Measurements from ENCODE around the gene CES2.

CES2 gene

DNA sequence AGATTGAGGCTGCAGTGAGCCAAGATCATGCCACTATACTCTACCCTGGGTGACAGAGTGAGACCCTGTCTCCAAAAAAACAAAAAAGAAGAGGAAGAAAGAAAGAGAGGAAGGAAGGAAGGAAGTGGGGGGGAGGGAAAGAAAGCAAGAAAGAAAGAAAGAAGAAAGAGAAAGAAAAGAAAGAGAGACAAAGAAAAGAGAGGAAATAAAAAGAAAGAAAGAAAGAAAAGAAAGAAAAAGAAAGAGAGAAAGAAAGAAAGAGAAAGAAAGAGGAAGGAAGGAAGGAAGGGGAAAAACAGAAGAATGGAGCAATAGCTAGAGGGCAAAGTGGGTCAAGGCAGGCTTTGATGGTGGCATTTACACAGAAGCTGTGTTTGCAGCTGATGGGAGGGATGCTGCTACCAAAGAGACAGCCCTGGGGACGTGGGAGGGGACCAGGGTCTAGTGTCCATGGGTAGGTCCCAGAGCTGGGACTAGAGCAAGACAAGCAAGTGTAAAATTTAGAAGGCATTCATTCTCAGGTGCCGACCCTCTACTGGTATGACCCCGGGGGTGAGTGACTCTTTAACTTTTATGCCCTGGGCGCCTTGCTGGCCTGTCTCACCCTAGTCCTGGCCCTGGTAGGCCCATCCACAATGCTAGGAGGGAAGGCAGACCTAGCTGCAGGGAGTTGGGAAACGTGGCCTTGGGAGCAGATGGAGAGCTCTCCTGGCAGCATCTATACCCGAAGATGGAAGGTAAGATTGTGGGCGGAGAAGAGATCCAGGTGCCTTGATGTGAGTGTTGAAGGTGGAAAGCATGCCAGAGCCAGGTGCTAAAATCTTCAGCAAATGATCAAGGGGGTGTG, 23.8 kb downstream of the CES2 start:
- TF ChIP-seq CTCF (conservative IDR thresholded peaks at IDR 0.05; ENCODE audit: low read depth, low read length), result no peak
- H3K4me1 ChIP-seq (ENCODE audit: low read depth, poor library complexity, severe bottlenecking), result peaks cover 3% of the 10 kb centered on the region
- no peak overlapping the region for H3K27ac ChIP-seq
- no peaks in the 10 kb centered on the region for H3K36me3 ChIP-seq (ENCODE audit: insufficient read depth)
- no peaks in the 10 kb centered on the region for H3K79me2 ChIP-seq (ENCODE audit: insufficient read depth, low read depth)
- H3K9ac ChIP-seq, result no peak overlapping the region
- no peaks in the 10 kb centered on the region for H4K20me1 ChIP-seq (ENCODE audit: insufficient read depth)
- H3K4me2 ChIP-seq, result no peak overlapping the region
- no peak overlapping the region for H3K4me3 ChIP-seq (IDR thresholded peaks at IDR 0.05; ENCODE audit: insufficient read depth, low read depth, low read length)
- H2AFZ ChIP-seq (ENCODE audit: low read depth), result no peak overlapping the region
- no peaks in the 10 kb centered on the region for H3K27me3 ChIP-seq (ENCODE audit: insufficient read depth, low read depth)

DNA sequence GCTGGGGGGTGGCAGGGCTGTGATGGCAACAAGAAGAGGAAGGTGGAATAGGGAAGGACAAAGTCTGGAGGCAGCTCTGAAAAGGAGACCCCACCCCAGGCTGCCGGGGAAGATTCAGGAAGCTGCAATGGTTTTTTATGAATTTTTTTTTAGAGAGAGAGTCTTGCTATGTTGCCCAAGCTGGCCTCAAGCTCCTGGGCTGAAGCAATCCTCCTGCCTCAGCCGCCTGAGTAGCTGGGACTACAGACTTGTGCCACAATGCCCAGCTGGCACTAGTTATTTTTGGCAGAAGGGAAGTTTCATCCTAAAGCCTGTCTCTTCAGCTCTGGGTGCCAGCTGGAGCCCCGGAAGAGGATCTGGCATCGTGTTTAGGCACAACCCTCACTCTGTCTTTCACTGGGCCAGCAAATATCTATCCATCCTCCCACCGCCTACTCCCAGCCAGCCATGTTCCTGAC, 24.4 kb downstream of the CES2 start:
- Histone ChIP-seq H3K4me3 (IDR thresholded peaks at IDR 0.05; ENCODE audit: insufficient read depth, low read depth, low read length) (no peak overlapping the region), H3K27ac (no peak overlapping the region), H3K79me2 (ENCODE audit: insufficient read depth, low read depth) (no peaks in the 10 kb centered on the region), H3K27me3 (ENCODE audit: insufficient read depth, low read depth) (no peaks in the 10 kb centered on the region), H3K9ac (no peak overlapping the region), H2AFZ (ENCODE audit: low read depth) (no peak overlapping the region; the same call in 1 of the 2 replicates), H3K4me1 (ENCODE audit: low read depth, poor library complexity, severe bottlenecking) (peaks cover 3% of the 10 kb centered on the region), H3K36me3 (ENCODE audit: insufficient read depth) (no peaks in the 10 kb centered on the region), H4K20me1 (ENCODE audit: insufficient read depth) (no peaks in the 10 kb centered on the region), H3K4me2 (no peak overlapping the region)
- no peak for TF ChIP-seq CTCF (conservative IDR thresholded peaks at IDR 0.05; ENCODE audit: low read depth, low read length)

- Histone ChIP-seq H4K20me1 (ENCODE audit: insufficient read depth) (no peaks in the 10 kb centered on the region), H2AFZ (ENCODE audit: low read depth) (no peak overlapping the region), H3K27me3 (ENCODE audit: insufficient read depth, low read depth) (no peaks in the 10 kb centered on the region), H3K4me2 (no peak overlapping the region), H3K9ac (no peak overlapping the region), H3K4me1 (ENCODE audit: low read depth, poor library complexity, severe bottlenecking) (peaks cover 3% of the 10 kb centered on the region), H3K36me3 (ENCODE audit: insufficient read depth) (no peaks in the 10 kb centered on the region), H3K27ac (no peak overlapping the region), H3K4me3 (IDR thresholded peaks at IDR 0.05; ENCODE audit: insufficient read depth, low read depth, low read length) (no peak overlapping the region), H3K79me2 (ENCODE audit: insufficient read depth, low read depth) (no peaks in the 10 kb centered on the region)
- TF ChIP-seq CTCF (conservative IDR thresholded peaks at IDR 0.05; ENCODE audit: low read depth, low read length), result no peak
These were observed 25.0 kb downstream of the CES2 start for GRCh38 chr16:66960270-66960669.

DNA sequence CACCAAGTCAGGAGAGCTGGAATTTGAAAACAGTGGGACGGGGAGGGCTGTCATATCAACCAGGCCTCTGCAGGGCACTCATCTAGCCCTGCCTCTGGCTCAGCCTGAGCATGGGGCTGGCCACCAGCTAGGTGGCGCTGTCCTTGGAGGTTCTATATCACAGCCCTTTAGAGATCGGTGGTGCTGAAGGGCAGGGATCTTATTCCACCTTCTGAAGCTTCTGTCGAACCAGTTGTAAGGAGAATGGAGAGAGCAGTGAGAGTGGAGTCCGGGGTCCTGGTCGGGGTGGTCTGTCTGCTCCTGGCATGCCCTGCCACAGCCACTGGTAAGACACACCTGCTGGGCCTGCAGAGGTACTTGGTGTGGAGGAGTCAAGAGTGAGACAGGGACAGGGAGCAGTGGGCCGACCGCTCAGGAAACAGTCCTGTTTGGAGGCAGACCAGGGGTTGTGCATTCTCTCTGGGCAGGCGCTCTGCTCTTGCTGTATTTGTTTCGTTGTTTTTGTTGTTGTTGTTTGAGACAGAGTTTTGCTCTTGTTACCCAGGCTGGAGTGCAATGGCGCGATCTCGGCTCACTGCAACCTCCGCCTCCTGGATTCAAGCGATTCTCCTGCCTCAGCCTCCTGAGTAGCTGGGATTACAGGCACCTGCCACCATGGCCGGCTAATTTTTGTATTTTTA, 25.9 kb downstream of the CES2 start, which contains the start of gene CES3:
CES3 (plus strand) TSS at position 202 of the 680 bp plus-strand sequence; CDS start at position 244, 42 bp downstream.
- H3K4me3 ChIP-seq (IDR thresholded peaks at IDR 0.05; ENCODE audit: insufficient read depth, low read depth, low read length), result no peak within 1 kb of the TSS
- peak; percentile 91 for TF ChIP-seq CTCF (conservative IDR thresholded peaks at IDR 0.05; ENCODE audit: low read depth, low read length)
- H3K27ac ChIP-seq, result no peak within 1 kb of the TSS
- H3K4me1 ChIP-seq (ENCODE audit: low read depth, poor library complexity, severe bottlenecking), result peaks cover 3% of the 10 kb centered on the region
- H3K27me3 ChIP-seq (ENCODE audit: insufficient read depth, low read depth), result no peaks in the 10 kb centered on the region
- H3K4me2 ChIP-seq, result peak within 1 kb of the TSS; percentile 68
- no peaks in the 10 kb centered on the region for H3K36me3 ChIP-seq (ENCODE audit: insufficient read depth)
- H4K20me1 ChIP-seq (ENCODE audit: insufficient read depth), result no peaks in the 10 kb centered on the region
- peak within 1 kb of the TSS; percentile 82 for H2AFZ ChIP-seq (ENCODE audit: low read depth)
- no peak within 1 kb of the TSS for H3K9ac ChIP-seq
- no peaks in the 10 kb centered on the region for H3K79me2 ChIP-seq (ENCODE audit: insufficient read depth, low read depth)

Data from KMS-11 (cell line).